Neural progenitor cell (in vitro differentiated cells): ENCODE data around the gene DNAH3. TPM values are rescaled to one million over a fixed set of nuclear protein-coding genes. Genes with fewer than 3 reads are reported as not detected.

Experiments used
- DNase-seq: peaks from one replicate; pipeline ENCODE4 v3.0.0-alpha.2; 2016; ENCODE audit warnings: low spot score
- H2AFZ ChIP-seq: fragments of 200-600 bp; sonication (generic); replicated peaks from 2 replicates; pipeline ENCODE4 v1.6.1; 2016; ENCODE audit warnings: antibody characterized with exemption
- H3F3A ChIP-seq: fragments of 200-600 bp; sonication (generic); 2 replicates; pipeline ENCODE4 v1.6.1; 2016; ENCODE audit warnings: antibody characterized with exemption, low read depth
- H3K27ac ChIP-seq: fragments of 200-600 bp; sonication (generic); 2 replicates; pipeline ENCODE4 v1.5.1; 2016; ENCODE audit warnings: mild to moderate bottlenecking
- H3K27me3 ChIP-seq: fragments of 200-600 bp; sonication (generic); 2 replicates; pipeline ENCODE4 v1.6.1; 2016; ENCODE audit warnings: mild to moderate bottlenecking, moderate library complexity
- H3K36me3 ChIP-seq: fragments of 200-600 bp; sonication (generic); 2 replicates; pipeline ENCODE4 v1.5.1; 2016
- H3K4me1 ChIP-seq: fragments of 200-600 bp; sonication (generic); 2 replicates; pipeline ENCODE4 v1.6.1; 2016; ENCODE audit warnings: mixed run types
- H3K4me2 ChIP-seq: fragments of 200-600 bp; sonication (generic); 2 replicates; pipeline ENCODE4 v1.6.1; 2016
- H3K4me3 ChIP-seq: fragments of 200-600 bp; sonication (generic); 2 replicates; pipeline ENCODE4 v1.5.1; 2016
- H3K79me2 ChIP-seq: fragments of 200-600 bp; sonication (generic); 2 replicates; pipeline ENCODE4 v1.6.1; 2016; ENCODE audit warnings: low read depth
- H3K9ac ChIP-seq: fragments of 200-600 bp; sonication (generic); 2 replicates; pipeline ENCODE4 v1.6.1; 2016
- H3K9me3 ChIP-seq: fragments of 200-600 bp; sonication (generic); 2 replicates; pipeline ENCODE4 v1.5.1; 2016; ENCODE audit warnings: low read depth
- H4K20me1 ChIP-seq: fragments of 200-600 bp; sonication (generic); 2 replicates; pipeline ENCODE4 v1.6.1; 2016; ENCODE audit warnings: low read depth
- H3K27ac Mint-ChIP-seq: 3 replicates; pipeline ENCODE4 v1.8.0; 2021; ENCODE audit warnings: mixed read lengths
- H3K27me3 Mint-ChIP-seq: 2 replicates; pipeline ENCODE4 v1.8.0; 2022; ENCODE audit warnings: low read depth, mild to moderate bottlenecking, inconsistent platforms, moderate library complexity, mixed read lengths; ENCODE audit not compliant: insufficient read depth
- H3K36me3 Mint-ChIP-seq: 3 replicates; pipeline ENCODE4 v1.8.0; 2021; ENCODE audit warnings: mixed read lengths
- H3K4me1 Mint-ChIP-seq: 3 replicates; pipeline ENCODE4 v1.8.0; 2021; ENCODE audit warnings: mixed read lengths
- H3K4me3 Mint-ChIP-seq: 3 replicates; pipeline ENCODE4 v1.8.0; 2021; ENCODE audit warnings: mild to moderate bottlenecking, moderate library complexity, mixed read lengths
- H3K9me3 Mint-ChIP-seq: 3 replicates; pipeline ENCODE4 v1.8.0; 2020; ENCODE audit warnings: mixed read lengths
- EZH2 ChIP-seq: fragments of 200-600 bp; sonication (generic); IDR thresholded peaks from 2 replicates; pipeline ENCODE4 v1.6.1; 2017; ENCODE audit warnings: antibody characterized with exemption, mild to moderate bottlenecking, moderate library complexity
- EZH2phosphoT487 ChIP-seq: fragments of 200-600 bp; sonication (generic); IDR thresholded peaks from 2 replicates; pipeline ENCODE4 v1.6.1; 2017; ENCODE audit warnings: antibody characterized with exemption
- total RNA-seq: library from RNA; depleted of rRNA; stranded (reverse); fragments of >200 nt; gene quantifications from 2 replicates; pipeline ENCODE4 v1.2.3, GENCODE V29; 2015; ENCODE audit warnings: low replicate concordance
- TF ChIP-seq, protein P1 (sequence below): fragments of 200-600 bp; sonication (generic); IDR thresholded peaks from 2 replicates; pipeline ENCODE4 v1.5.1; 2017; ENCODE audit warnings: antibody characterized with exemption, mild to moderate bottlenecking

The DNAH3 gene
- total RNA-seq, 1 donor from 2014 or later: 0.92 TPM

DNA sequence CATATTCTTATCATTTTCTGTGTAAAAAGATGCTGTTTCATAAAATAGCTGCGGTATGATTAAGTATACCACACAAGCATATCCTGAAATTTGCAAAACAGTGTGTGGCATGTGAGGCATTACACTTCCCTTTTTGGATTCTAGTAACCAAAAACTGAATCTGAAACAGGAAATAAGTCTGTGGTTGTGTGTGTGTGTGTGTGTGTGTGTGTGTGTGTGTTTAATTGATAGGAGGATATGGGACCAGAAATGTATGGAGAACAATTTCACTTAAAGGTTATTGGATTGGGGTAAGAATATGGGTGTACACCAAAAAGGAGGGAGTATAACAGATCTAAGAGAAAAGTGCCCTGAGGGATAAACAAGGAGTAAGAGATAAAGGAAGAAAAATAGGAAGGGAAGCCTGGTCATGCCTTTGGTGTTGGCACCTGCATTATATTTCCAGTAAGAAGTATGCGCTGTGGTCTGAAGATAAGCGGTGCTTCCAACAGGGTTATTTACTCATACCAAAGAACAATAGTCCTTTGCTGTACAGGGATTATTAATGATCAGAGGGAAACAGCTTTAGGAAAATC, 246.1 kb downstream of the DNAH3 start:
- H3K27me3 Mint-ChIP-seq: peaks cover 2% of the 10 kb centered on the region
- H3K36me3 Mint-ChIP-seq: no peaks in the 10 kb centered on the region
- peaks cover 26% of the 10 kb centered on the region for H3K4me1 Mint-ChIP-seq
- no peak overlapping the region for H3K9ac ChIP-seq
- no peak overlapping the region for H3K27ac ChIP-seq
- no peak overlapping the region for H3K4me3 ChIP-seq
- no peak for TF ChIP-seq EZH2phosphoT487
- no peak for TF ChIP-seq EZH2
- TF ChIP-seq, protein P1, sequence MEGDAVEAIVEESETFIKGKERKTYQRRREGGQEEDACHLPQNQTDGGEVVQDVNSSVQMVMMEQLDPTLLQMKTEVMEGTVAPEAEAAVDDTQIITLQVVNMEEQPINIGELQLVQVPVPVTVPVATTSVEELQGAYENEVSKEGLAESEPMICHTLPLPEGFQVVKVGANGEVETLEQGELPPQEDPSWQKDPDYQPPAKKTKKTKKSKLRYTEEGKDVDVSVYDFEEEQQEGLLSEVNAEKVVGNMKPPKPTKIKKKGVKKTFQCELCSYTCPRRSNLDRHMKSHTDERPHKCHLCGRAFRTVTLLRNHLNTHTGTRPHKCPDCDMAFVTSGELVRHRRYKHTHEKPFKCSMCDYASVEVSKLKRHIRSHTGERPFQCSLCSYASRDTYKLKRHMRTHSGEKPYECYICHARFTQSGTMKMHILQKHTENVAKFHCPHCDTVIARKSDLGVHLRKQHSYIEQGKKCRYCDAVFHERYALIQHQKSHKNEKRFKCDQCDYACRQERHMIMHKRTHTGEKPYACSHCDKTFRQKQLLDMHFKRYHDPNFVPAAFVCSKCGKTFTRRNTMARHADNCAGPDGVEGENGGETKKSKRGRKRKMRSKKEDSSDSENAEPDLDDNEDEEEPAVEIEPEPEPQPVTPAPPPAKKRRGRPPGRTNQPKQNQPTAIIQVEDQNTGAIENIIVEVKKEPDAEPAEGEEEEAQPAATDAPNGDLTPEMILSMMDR: no peak
- H3K9me3 Mint-ChIP-seq: no peaks in the 10 kb centered on the region
- peaks cover 22% of the 10 kb centered on the region for H3K4me1 ChIP-seq
- H3F3A ChIP-seq: peaks cover 6% of the 10 kb centered on the region
- no peak overlapping the region for H3K4me3 Mint-ChIP-seq
- no peak for DNase-seq
- no peaks in the 10 kb centered on the region for H3K9me3 ChIP-seq
- H2AFZ ChIP-seq: no peak overlapping the region
- H3K4me2 ChIP-seq: peak overlapping the region; percentile 12
- no peaks in the 10 kb centered on the region for H3K27me3 ChIP-seq
- peaks cover 47% of the 10 kb centered on the region for H3K79me2 ChIP-seq
- no peaks in the 10 kb centered on the region for H3K36me3 ChIP-seq
- no peak overlapping the region for H3K27ac Mint-ChIP-seq
- peaks cover 20% of the 10 kb centered on the region for H4K20me1 ChIP-seq

DNA sequence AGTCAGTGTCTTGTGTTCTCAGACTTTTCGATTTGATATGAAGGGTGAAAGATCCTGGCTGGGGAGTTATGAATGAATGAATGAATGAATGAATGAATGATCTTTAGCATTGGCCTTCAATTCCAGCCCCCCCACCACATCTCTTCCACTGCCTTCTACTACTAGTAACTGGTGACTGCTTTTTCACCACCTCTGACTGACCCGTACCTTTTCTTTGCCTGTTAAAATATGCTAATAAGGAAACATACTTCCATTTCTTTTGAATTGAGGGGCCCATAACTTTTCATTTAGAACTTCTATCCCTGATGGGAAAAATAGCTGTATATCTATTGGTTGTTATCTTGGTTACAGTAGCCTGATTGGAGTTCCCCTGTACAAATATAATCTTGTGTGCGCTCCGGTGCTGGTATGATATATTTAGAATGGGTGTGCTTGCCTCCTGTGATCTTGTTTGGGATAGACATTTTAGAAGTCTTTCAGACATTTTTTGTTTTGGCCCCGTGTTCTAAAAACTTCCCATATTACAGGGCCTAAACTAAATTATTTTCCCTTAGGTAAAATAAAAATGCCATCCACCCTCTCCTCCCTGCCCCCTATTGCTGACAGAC, 246.6 kb downstream of the DNAH3 start:
- H3K27me3 ChIP-seq: no peaks in the 10 kb centered on the region
- H3K27me3 Mint-ChIP-seq: peaks cover 2% of the 10 kb centered on the region
- no peaks in the 10 kb centered on the region for H3K36me3 ChIP-seq
- H3K9me3 ChIP-seq: no peaks in the 10 kb centered on the region
- TF ChIP-seq, protein P1: no peak
- TF ChIP-seq EZH2 (no peak), EZH2phosphoT487 (no peak)
- H3F3A ChIP-seq: peaks cover 6% of the 10 kb centered on the region
- H3K4me3 Mint-ChIP-seq: no peak overlapping the region
- peaks cover 25% of the 10 kb centered on the region for H3K4me1 ChIP-seq
- no peak overlapping the region for H3K4me3 ChIP-seq
- H3K9ac ChIP-seq: no peak overlapping the region
- peaks cover 20% of the 10 kb centered on the region for H4K20me1 ChIP-seq
- no peaks in the 10 kb centered on the region for H3K36me3 Mint-ChIP-seq
- H3K27ac Mint-ChIP-seq: no peak overlapping the region
- H3K27ac ChIP-seq: no peak overlapping the region
- DNase-seq: no peak
- H2AFZ ChIP-seq: no peak overlapping the region
- H3K4me1 Mint-ChIP-seq: peaks cover 31% of the 10 kb centered on the region
- H3K79me2 ChIP-seq: peaks cover 53% of the 10 kb centered on the region
- no peaks in the 10 kb centered on the region for H3K9me3 Mint-ChIP-seq
- no peak overlapping the region for H3K4me2 ChIP-seq

DNA sequence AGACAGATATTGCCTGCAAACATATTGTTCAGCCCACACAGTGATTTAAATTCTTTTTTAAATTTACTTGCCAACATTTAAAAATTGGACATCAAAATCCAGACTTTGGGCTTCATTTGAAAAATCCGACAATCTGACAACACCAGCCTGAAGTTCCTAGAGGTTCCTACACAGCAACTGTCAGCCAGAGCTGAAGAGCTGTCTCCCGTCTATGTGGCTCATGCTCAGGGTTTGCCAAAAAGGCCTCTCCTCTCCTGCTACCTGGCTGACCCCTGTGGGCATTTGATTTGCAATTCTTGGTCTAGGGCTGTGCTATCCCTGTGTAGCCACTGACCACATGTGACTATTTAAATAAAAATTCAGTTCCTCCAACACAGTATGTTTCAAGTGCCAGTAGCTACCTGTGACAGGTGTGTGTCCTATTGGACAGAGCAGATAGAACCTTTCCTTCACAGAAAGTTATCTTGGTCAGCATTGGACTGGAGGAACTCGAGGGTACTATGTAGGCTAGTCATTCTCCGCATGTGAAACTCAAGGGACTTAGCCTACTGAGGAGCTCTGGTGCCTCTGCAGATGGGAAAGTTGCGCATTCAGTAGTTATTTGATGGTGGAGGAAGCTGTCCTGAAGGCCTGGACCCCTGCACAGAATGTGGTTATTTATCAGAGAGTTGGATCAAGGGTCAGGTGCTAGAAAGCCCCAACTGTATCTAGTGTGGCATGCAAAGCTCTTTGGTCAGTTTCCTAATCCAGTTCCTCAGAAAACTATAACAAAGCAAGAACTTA, 247.3 kb downstream of the DNAH3 start:
- H3K4me3 ChIP-seq: no peak overlapping the region
- Mint-ChIP-seq H3K27me3 (peaks cover 2% of the 10 kb centered on the region), H3K4me1 (peaks cover 35% of the 10 kb centered on the region), H3K36me3 (no peaks in the 10 kb centered on the region), H3K27ac (no peak overlapping the region), H3K9me3 (no peaks in the 10 kb centered on the region), H3K4me3 (peak overlapping the region; percentile 40)
- no peaks in the 10 kb centered on the region for H3K27me3 ChIP-seq
- DNase-seq: no peak
- H3K27ac ChIP-seq: no peak overlapping the region
- no peak overlapping the region for H3K9ac ChIP-seq
- H4K20me1 ChIP-seq: peaks cover 25% of the 10 kb centered on the region
- no peaks in the 10 kb centered on the region for H3K9me3 ChIP-seq
- H2AFZ ChIP-seq: no peak overlapping the region
- H3F3A ChIP-seq: peaks cover 6% of the 10 kb centered on the region
- peak overlapping the region; percentile 76 for H3K4me2 ChIP-seq
- TF ChIP-seq, protein P1: no peak
- no peak for TF ChIP-seq EZH2
- TF ChIP-seq EZH2phosphoT487: no peak
- peaks cover 60% of the 10 kb centered on the region for H3K79me2 ChIP-seq
- H3K36me3 ChIP-seq: no peaks in the 10 kb centered on the region
- H3K4me1 ChIP-seq: peaks cover 32% of the 10 kb centered on the region
